Thyroid gland (tissue), 4 donors: ENCODE results near the gene MFAP3. TPM values are rescaled to one million over a fixed set of nuclear protein-coding genes. Genes with fewer than 3 reads are reported as not detected.

Experiments used
- DNase-seq, 2 donors: peaks; one replicate each; pipeline ENCODE4 v3.0.0-alpha.2; 2019
- H3K27ac ChIP-seq, 3 donors: fragments of 200-600 bp; sonication (generic); 1 replicate in 2 of 3; 2 replicates in 1 of 3; pipeline ENCODE4 v1.5.1; 2016 to 2019; ENCODE audit warnings: mild to moderate bottlenecking in 1 of 3, moderate library complexity in 1 of 3
- H3K27me3 ChIP-seq: fragments of 200-600 bp; sonication (generic); one replicate; pipeline ENCODE4 v1.5.1; 2019
- H3K36me3 ChIP-seq, 2 donors: fragments of 200-600 bp; sonication (generic); one replicate each; pipeline ENCODE4 v1.5.1; 2016 to 2019
- H3K4me1 ChIP-seq, 2 donors: fragments of 200-600 bp; sonication (generic); one replicate each; pipeline ENCODE4 v1.5.1; 2017 to 2019
- H3K4me3 ChIP-seq, 3 donors: fragments of 200-600 bp; sonication (generic); replicated peaks in 1 of 3; 1 replicate in 2 of 3; 2 replicates in 1 of 3; pipeline ENCODE4 v1.5.1; 2016; ENCODE audit warnings: mild to moderate bottlenecking in 1 of 3
- H3K9me3 ChIP-seq: fragments of 200-600 bp; sonication (generic); one replicate; pipeline ENCODE4 v1.5.1; 2017
- POLR2A ChIP-seq, 2 donors: fragments of 450-650 bp; IDR thresholded peaks; one replicate each; pipeline ENCODE4 v1.6.1; 2017; ENCODE audit warnings: antibody characterized with exemption in 2 of 2, mild to moderate bottlenecking in 2 of 2, moderate library complexity in 1 of 2
- WGBS, 2 donors: methylation state at CpG; one replicate each; pipeline ENCODE4 v1.1.5; 2017; 5-methylcytosine and 5-hydroxymethylcytosine counted together
- intact Hi-C: fragments of 100-400 bp; cut with DNase I; formaldehyde crosslinking; loops from one replicate; pipeline ENCODE4 v1.15.1; 2023
- total RNA-seq, 4 donors: library from RNA; depleted of rRNA; stranded (reverse); fragments of >200 nt; gene quantifications; one replicate each; pipeline ENCODE4 v1.2.3, GENCODE V29; 2016
- TF ChIP-seq, protein P1 (sequence below), 6 experiments: fragments of 200-600 bp in 3 of 6; fragments of 450-650 bp in 3 of 6; sonication (generic) in 3 of 6; IDR thresholded peaks; one replicate each; pipeline ENCODE4 v1.5.1; 2016 to 2019; ENCODE audit warnings: antibody characterized with exemption in 6 of 6, mild to moderate bottlenecking in 2 of 6, inconsistent platforms in 1 of 6, moderate library complexity in 1 of 6

MFAP3 gene
- total RNA-seq, 4 donors from 2014 or later: 47.4 to 72.4 (median 59.4) TPM

DNA sequence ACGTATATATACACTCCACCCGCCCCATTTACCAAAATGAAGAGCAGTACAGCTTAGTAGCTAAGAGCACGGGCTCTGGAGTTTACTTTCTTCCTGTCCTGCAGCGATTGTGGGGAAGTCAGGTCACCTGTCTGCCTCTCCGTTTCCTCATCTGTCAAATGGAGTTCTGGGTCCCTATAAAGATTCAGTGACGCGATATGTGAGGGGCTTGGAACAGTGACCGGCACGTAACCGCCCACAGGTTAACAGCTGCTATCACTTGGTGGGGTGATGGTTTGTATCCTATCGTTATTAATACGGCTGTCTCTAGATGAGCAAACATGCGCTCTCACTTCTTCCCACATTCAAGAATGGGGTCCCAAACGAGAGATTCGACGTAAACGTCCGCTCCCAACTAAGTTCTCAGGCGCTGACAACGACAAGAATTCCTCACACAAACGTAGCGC, 483 bp upstream of the MFAP3 start:
- intact Hi-C loops: no loop called here
- no peaks in the 10 kb centered on the region for H3K9me3 ChIP-seq
- peak overlapping the region; percentile 71 to 89 (median 72) for H3K27ac ChIP-seq
- DNase-seq: peak; percentile 4 to 15
- peak overlapping the region; percentile 64 to 96 (median 75) for H3K4me3 ChIP-seq
- no peak for TF ChIP-seq POLR2A (IDR thresholded peaks at IDR 0.05)
- TF ChIP-seq, protein P1, sequence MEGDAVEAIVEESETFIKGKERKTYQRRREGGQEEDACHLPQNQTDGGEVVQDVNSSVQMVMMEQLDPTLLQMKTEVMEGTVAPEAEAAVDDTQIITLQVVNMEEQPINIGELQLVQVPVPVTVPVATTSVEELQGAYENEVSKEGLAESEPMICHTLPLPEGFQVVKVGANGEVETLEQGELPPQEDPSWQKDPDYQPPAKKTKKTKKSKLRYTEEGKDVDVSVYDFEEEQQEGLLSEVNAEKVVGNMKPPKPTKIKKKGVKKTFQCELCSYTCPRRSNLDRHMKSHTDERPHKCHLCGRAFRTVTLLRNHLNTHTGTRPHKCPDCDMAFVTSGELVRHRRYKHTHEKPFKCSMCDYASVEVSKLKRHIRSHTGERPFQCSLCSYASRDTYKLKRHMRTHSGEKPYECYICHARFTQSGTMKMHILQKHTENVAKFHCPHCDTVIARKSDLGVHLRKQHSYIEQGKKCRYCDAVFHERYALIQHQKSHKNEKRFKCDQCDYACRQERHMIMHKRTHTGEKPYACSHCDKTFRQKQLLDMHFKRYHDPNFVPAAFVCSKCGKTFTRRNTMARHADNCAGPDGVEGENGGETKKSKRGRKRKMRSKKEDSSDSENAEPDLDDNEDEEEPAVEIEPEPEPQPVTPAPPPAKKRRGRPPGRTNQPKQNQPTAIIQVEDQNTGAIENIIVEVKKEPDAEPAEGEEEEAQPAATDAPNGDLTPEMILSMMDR (IDR thresholded peaks at IDR 0.05): no peak
- 1 to 2% methylated on average over 22 of the region's 22 CpGs for WGBS, 2 donors
- H3K27me3 ChIP-seq: no peaks in the 10 kb centered on the region
- H3K4me1 ChIP-seq: peaks cover 15 to 16% of the 10 kb centered on the region in 2 donors
- H3K36me3 ChIP-seq: no peaks in the 10 kb centered on the region

DNA sequence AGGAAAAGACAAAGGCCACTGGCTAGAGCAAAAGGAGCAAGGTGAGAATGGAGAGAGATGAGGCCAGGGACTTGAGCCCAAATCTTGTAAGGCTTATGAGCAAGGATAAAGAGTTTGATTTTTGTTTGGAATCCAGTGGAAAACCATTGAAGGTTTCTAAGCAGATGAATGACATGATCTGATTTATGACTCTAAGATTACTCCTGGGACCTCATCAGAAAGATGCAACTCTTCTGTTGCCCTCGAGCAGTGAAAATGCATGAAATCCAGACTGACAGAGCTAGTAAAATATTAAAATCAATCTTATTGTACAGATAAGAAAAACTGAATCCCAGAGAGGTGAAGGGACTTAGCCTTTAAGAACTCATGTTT, 677 bp downstream of the MFAP3 start:
- Histone ChIP-seq H3K4me1 (peaks cover 15 to 16% of the 10 kb centered on the region in 2 donors), H3K27ac (peak overlapping the region in 2 of 3 donors; percentile 71 to 89)
- TF ChIP-seq, protein P1 (IDR thresholded peaks at IDR 0.05): no peak
- TF ChIP-seq POLR2A (IDR thresholded peaks at IDR 0.05): no peak

GRCh38 chr5:154042766-154043165, 4.0 kb downstream of the MFAP3 start:
- no peak overlapping the region for H3K4me3 ChIP-seq
- DNase-seq: no peak
- H3K9me3 ChIP-seq: no peaks in the 10 kb centered on the region
- H3K27ac ChIP-seq: peak overlapping the region in 1 of 3 donors; percentile 31
- intact Hi-C loops: no loop called here
- TF ChIP-seq POLR2A (IDR thresholded peaks at IDR 0.05): no peak
- TF ChIP-seq, protein P1 (IDR thresholded peaks at IDR 0.05): no peak
- H3K36me3 ChIP-seq: no peaks in the 10 kb centered on the region
- WGBS, 2 donors: 47 to 65% methylated on average over 2 of the region's 2 CpGs
- no peaks in the 10 kb centered on the region for H3K27me3 ChIP-seq
- peaks cover 11 to 12% of the 10 kb centered on the region in 2 donors for H3K4me1 ChIP-seq

More for the DNA sequence above, 677 bp downstream of the MFAP3 start:
- H3K4me3 ChIP-seq: peak overlapping the region; percentile 64 to 96 (median 75)
- H3K36me3 ChIP-seq: no peaks in the 10 kb centered on the region
- no peaks in the 10 kb centered on the region for H3K9me3 ChIP-seq
- no peaks in the 10 kb centered on the region for H3K27me3 ChIP-seq
- 47 to 57% methylated on average over 1 of the region's 1 CpG for WGBS, 2 donors
- no peak for DNase-seq
- intact Hi-C loops: no loop called here

DNA sequence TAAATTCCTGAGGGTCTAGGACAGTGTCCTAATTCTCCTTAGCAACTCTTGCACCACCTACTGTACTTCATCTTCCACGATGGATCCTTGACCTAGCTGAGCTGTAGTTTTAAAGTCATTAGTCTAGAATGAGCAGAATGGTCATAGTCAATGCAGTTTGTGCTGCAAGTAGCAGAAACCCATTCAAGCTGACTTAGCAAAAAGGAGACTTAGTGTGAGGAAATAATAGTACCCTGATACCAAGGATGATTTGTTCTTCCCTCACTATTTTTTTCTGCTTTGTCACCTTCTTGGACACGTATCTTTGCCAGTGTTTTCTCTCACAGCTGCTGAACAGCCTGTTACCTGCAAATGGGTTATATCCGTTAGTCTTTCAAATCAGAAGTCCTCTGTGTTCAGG, 5.3 kb downstream of the MFAP3 start:
- intact Hi-C loops: no loop called here
- no peak overlapping the region for H3K27ac ChIP-seq
- H3K9me3 ChIP-seq: no peaks in the 10 kb centered on the region
- 85 to 93% methylated on average over 3 of the region's 3 CpGs for WGBS, 2 donors
- no peak for DNase-seq
- TF ChIP-seq, protein P1 (IDR thresholded peaks at IDR 0.05): no peak
- no peak for TF ChIP-seq POLR2A (IDR thresholded peaks at IDR 0.05)
- H3K36me3 ChIP-seq: no peaks in the 10 kb centered on the region
- no peaks in the 10 kb centered on the region for H3K27me3 ChIP-seq
- no peak overlapping the region for H3K4me3 ChIP-seq
- H3K4me1 ChIP-seq: peaks cover 8% of the 10 kb centered on the region in 2 donors

DNA sequence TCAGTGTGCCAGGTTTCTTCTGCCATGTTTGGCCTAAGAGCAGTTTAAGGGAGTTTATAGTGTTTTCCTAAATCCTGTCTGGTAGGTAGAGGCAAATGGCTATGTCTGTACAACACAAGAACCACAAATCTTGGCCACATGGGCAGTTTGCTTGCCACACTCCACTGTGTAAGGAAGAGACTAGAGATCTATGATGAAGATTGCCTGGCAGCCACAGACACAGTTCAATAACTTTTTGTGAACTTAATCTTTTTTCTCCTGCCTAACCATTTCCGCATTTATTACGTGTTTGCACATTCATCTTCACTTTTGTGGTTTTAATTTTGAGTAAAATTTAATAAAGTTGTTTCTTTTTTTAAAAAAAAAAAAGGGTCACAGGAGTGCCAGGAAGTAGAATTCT, 5.8 kb downstream of the MFAP3 start:
- peaks cover 7% of the 10 kb centered on the region in 2 donors for H3K4me1 ChIP-seq
- DNase-seq: no peak
- WGBS, 2 donors: 91 to 99% methylated on average over 2 of the region's 2 CpGs

More for the DNA sequence above, 5.8 kb downstream of the MFAP3 start:
- H3K27me3 ChIP-seq: no peaks in the 10 kb centered on the region
- no peaks in the 10 kb centered on the region for H3K9me3 ChIP-seq
- H3K27ac ChIP-seq: no peak overlapping the region
- intact Hi-C loops: no loop called here
- no peaks in the 10 kb centered on the region for H3K36me3 ChIP-seq
- H3K4me3 ChIP-seq: no peak overlapping the region
- no peak for TF ChIP-seq POLR2A (IDR thresholded peaks at IDR 0.05)
- TF ChIP-seq, protein P1 (IDR thresholded peaks at IDR 0.05): no peak
